Forelimb muscle (tissue), 1 donor: ENCODE measurements around the gene GNB1L. TPM values are rescaled to one million over a fixed set of nuclear protein-coding genes. Genes with fewer than 3 reads are reported as not detected.

ENCODE experiments used
- DNase-seq: peaks from one replicate; pipeline ENCODE4 v3.0.0-alpha.2; 2013; ENCODE audit warnings: low read depth
- polyA plus RNA-seq: library from polyadenylated mRNA; unstranded; fragments of 120-200 nt; gene quantifications from one replicate; pipeline ENCODE4 v1.2.1, GENCODE V29; 2013; ENCODE audit not compliant: insufficient read length

GNB1L gene
- polyA plus RNA-seq, 1 donor, result 3.9 TPM

DNA sequence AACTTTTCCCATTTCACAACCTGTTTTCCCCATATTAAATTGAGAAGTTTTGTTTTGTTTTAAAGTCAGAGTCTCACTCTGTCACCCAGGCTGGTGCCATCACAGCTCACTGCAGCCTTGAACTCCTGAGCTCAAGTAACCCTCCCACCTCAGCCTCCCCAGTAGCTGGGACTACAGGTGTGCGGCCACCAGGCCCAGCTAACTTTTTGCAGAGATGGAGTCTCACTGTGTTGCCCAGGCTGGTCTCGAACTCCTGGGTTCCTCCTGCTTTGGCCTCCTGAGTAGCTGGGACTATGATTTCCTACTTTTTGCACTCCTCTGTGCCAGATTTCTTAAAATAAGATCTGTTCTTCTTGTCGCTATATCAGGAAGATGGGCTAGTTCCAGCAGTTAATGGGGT, 44.9 kb downstream of the GNB1L start:
- no peak for DNase-seq

DNA sequence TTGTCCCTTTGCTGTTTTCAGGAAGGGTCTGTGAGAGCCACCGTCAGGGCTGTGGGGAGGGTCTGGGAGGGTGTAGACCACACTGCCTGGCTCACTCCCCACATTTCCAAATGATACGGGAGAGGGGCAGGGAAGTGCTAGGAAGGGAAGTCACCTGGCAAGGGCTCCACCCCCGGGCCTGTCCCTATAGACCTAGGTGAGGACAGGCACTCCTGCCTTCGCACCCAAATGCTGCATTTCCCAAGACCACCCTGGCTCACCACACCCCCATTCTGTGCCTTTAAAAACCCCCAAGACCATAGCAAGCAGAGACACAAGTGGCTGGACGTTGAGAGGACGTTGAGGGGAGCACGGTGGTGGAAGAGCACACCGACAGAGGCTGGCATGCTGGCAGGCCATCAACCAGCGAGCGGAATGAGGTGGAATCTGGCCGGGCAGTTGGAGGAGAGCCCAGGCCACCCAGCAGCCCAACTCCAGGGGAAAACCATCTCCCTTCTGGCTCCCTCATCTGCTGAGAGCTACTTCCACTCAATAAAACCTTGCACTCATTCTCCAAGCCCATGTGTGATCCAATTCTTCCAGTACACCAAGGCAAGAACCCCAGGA, 45.7 kb downstream of the GNB1L start:
- DNase-seq, result no peak

DNA sequence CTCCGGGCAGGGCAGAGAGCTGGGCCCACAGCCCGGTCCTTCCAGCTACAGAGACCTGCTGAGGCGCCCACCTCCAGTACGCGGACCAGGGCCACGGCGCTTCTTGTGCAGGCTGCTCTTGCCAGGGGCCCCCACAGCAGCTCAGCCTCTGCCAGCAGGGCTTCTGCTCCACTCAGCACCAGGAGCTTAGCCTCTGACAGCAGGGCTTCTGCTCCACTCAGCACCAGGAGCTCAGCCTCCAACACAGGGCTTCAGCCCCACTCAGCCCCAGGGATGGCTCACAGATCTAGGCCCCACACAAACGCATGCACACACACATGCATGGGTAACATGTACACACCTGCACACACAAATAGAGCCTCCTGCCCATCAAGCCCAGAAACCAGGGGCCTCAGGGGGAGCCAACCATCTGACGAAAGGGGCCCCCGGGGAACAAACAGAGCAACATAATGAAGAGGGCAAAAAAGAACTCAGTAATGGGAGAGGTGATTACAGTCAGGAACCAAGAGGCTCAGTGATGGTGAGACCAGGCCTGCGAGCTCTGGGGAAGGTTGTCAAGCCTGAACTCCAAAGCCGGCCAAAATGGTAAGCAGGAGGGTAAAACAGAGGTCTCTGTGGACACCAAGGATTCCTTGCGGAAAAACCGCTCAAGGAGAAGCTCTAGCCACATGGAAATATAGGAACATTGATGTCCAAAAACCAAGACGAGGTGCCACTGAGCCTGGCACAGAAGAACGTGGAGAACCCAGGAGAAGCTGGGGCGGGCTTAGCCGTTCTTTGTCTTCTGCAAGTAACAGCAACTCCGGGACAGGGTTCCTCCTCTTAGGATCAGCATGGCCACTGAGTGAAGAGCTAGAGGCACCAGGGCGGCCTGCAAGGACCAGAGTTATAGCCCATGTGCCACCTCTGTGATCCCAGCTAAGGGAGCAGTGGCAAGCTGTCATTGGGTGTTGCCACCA, 46.5 kb downstream of the GNB1L start:
- DNase-seq, result no peak

DNA sequence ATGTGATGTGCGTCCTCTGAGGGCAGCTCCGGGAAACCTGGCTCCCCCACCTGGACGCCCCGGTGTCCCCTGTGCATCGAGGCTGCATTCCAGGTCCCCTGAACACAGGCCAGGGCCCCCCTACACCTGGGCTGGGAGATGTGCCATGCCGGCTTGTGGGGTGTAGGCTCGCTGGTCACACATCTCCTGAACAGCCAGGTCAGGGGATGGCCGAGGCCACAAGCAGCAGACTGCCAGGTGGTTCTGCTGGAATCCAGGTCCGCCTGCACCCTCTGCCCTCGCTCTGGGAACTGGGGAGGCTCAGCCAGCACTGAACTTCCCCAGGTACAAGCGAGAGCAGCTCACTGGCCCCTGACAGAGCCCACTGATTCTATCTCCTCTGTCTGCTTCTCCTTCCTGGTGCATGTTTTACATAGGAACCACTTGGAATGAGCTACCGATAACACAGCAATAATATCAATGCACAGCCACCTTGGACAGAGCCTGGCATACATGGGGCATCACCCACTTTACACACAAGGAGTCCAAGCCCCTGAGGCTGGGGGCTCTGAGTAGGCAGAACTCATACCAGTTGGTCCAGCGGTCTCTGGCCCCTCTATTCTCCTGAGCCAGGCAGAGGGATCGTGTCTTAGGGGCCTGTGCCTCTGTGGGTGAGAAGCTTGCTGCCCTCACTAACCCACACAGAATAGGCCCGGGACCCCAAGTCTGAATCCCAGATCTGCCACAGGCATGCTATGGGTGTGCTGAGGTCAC, 47.3 kb downstream of the GNB1L start:
- DNase-seq, result no peak

DNA sequence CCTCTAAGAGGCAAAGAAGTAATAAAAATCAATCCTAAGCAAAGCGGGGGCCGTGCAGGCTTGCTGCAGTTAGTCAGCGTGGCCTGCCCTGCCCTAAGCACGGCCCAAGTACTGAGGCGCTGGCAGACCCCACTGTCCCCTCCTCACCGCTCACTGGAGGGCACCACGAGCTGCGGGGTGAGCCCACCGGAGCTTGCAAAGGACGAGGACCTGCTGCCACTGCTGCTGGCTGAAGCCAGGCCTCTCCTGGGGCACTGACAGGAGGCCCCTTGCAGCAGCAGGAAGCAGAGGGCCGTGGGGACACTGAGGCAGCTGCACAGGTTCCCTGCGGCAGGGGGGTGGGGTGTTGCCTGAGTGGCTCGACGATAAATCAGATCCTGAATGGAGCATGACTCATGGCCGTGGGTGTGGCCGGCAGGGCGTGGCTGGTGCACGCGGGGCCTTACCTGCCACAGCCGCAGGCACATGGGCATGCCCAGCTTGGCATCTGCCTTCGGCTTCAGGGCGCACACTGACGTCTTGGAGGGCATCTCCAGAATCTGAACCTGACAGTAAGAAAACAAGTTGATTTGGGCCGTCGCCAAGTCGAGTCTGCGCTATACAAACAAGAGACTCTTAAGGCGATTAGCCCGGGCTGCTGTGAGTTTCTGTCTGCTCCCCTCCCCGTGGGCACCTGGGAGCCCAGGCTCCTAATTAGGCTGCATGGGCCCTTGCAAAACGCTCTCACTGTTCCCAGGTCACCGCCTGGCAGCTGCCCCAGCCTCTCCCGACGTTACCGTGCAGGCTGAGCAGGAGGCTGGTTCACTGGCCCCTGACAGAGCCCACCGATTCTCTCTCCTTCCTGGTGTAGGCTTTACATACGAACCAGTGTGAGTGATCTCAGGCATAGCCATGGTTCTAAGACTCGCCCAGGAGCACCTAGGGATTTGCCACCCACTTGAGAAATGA, 48.2 kb downstream of the GNB1L start:
- DNase-seq, result no peak

DNA sequence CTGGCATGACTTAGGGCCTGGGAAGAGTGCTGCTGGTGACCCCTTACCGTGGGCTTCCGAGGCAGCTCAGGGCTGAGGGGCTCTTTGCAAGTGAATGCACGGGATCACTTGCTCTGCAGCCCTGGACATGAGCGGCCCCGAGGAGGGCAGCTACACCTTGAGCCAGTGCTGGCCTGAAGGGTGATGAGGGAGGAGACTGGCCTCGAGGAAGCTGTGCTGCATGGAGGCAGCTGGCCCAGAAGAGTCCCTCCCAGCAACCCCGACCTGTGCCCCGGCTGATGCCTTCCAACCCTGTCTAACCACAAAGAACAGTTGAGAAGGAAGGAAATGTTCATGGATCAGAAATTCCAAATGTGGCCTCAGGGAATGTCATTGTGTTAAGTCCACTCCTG, 48.9 kb downstream of the GNB1L start:
- DNase-seq, result no peak

DNA sequence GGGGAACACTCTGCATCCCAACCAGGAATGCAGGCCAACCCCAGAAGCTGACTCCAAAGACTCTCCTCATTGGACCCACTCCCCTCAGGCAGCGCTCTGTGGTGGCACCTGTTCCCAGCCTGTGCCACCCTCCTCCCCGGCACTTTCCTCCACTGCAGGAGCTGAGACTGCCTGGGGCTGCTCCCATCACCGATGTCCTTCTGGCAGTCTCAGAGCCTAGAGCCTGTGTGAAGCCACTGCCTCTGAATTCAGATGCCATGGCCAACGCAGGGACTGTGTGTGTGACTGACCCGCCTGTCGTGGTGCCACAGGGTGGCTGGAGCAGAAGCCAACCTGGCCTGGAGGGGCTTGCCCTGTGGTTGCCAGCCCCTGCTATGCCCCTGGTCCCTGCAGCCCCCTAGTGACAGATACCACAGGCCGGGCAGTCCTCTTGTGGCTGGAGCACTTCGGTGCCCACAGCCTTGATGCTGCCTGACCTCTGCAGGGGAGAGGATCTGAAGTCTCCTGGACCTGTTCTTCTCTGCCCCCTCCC, 50.9 kb downstream of the GNB1L start:
- no peak for DNase-seq

DNA sequence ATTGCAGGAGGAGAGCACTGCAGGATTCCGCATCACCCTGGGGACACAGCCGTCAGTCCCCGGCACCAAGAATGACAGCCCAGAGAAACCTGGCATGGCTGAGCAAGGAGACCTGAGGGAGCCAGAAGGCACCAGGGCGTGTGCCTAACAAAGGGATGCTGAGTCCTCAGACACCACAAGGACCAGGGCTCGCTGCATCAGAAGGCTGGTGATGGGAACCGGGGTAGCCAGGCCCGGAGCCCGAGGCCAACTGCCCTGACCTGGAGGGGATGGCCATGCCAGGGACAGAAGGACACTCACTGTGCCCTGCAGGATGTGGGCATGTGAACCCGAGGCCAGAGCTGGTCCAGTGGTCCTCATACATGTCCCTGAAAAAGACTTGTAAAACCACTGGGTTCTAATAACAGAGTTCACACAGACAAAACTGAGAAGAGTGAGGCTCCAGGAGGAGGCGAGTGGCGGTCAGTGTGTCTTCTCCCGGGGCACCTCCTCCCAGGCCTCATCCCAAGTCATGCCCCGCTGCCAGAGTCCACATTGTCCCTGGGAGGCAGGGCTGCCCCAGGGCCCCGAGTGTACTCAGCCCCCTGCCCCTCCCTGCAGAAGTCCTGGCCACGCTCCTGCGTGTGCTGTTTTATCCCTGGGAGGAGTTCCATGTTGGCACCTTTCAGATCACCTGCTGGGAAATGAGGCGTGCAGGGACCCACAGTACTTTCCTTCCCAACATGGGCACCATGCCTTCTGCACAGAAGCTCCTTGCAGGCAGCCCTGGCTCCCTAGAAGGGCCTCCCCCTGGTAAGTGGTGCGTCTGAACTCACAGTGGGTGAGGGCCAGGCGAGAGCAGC, 51.6 kb downstream of the GNB1L start:
- DNase-seq, result no peak

DNA sequence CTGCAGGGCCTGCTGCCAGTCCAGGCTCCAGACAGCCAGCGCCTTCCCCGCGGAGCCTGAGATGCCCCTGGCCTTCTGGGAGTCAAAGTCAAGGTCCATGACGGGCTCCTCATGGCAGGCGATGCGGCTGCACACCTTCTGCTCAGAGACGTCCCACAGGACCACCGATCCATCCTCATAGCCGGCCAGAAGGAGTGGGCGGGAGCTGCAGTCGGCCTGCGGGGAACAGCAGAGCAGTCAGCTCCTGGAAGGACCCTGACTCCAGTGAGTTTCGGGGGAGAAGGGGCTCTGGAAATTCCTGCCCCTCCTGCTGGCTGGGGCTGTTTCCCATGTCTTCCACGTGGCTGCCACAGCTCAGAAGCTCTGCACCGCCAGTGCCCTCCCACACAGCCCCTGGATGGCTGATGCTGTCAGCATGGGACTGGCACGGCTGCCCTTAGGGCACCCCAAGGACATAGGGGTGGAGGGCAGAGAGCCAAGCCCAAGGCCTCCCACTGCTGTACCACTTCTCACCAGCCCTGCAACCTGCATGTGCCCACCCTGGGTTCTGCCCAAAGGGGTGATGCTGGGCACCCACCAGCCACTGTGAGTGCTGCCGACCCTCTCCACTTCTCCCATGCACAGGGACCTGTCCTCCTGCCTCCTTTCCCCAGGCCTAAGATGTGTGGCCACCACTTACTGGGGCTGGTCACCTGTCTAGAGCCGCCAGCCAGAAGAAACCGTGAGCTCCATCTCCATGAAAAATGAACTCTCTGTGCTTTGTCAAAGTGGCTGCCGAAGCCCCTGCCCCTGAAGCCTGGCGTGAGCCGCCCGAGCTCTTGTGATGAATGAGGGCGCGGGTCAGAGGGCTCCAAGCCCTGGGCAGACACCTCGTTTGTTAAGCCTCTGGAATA, 52.4 kb downstream of the GNB1L start:
- DNase-seq, result no peak

DNA sequence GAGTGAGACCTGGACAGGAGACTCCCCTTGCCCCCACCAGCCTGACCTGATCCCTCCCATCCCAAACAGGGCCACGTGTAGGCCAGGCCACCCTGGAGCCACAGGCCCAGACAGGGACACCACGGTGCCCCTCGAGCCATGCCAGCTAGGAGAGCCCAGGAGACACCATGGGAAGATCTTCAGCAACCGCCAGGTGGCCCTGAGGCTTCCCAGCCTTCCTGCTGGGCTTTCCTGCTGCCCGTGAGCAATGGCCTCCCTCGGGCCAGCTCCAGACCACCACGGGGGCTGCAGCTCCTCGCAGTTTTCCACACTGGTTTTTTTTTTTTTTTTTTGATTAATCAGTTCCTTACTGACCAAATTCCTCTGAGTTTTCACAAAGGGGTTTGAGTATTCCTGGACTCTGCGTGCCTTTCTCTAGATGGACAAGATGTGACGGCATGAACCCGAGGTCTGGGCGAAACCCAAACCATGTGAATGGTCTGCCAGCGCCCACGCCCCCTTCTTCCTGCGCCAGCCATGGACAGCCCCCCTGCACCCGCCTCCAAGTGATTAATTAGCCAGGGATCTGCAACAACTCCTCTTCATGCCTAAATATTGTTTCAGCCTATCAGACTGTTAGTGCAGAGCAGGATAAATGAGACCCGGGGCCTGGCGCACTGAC, 53.2 kb downstream of the GNB1L start:
- no peak for DNase-seq

DNA sequence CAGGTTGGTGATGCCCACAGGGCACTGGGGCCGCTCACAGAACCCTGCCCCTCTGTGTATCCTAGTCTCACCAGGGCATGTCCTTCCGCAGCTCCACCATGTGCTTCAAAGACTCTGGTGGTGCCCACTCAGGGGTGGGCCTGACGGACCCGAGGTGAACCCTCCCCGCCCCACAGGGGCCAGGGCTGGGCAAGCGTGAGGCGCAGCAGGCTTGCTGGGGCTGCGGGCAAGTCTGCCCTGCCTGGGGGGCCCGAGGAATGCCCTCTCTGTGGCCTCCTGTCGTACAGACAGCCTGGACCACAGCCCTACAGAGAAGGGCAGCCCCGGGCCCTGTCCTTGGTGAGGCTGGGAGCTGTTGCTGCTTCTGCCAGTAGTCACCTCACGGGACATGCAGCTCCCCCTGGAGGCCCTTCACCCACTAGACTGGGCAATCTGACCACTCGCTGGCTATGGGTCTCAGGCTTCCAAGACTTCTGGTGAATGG, 53.9 kb downstream of the GNB1L start:
- no peak for DNase-seq

DNA sequence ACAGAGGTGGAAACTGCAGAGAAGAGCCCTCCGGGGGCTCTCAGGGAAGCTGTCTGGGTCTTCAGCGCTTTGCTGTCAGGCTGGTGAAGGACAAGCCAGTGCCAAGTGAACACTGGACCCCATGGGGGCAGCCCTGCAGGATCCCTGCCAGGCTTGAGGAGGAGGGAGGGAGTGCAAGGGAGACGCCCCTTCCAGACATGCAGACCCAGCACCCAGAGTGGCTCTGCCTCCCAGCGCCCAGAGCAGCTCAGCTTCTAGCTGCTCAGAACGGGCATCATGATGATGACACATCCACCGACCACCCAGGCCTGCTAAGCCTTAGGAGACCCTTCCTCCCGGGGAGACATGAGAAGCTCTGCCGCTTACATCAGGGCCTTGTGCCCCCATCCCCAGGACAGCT, 54.4 kb downstream of the GNB1L start:
- DNase-seq, result no peak

DNA sequence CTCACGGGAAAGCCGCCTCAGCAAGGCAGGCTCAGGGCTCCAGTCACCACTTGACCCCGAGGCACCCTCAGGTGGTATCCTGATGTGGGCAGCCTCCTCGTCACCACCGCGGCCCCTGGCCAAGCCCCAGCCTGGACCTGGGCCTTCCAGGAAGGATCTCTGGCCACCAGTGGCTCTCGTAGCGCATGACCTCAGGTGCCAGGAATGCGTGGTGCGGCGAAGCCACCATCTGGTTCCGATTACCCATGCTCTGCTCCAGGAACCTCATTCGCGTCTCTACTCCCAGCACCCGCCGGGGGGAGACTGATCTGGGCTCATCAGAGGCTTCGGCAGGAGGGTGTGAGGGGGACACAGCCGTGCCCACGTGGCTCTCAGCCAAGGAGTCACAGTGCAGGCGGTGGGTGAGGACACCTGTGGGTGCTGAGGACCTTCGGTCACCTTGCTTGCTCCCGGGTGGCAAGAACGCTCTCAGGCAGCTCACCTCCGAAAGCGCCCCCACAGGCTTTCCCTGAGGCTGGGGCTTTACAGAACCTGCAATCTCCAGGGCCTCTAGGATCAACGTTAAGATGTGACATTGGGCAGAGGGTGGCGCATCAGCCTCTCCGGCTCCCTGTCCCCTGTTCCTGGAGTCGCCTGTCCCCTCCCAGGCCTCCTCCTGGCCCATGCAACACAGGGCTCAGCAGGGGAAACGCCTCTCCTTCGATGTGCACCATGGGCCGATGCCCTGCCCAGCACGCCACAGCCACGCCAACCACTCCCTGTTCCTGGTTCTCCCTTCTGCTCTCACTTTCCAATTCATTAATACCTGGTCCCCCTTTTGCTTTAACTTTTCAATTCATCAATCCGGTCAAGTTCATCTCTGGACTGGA, 55.1 kb downstream of the GNB1L start:
- DNase-seq, result peak; percentile 80

DNA sequence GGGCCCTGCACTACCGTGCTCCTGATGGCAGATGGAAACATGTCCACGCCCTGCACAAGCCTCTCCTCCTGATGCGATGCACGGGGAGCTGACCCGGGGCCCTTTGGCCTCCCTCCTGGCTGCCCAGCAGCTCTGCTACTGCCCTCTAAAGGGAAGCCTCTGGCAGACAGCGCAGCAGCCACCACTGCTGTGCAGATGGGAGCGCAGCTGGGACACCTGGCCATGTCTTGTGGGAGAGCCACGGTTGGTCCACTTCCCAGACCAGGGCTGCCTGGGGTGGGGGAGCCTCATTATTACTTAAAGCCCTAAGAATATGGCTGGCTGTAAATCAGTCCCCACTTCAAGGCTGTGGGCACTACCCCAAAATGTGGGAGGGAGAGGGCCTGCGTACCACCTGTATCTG, 55.8 kb downstream of the GNB1L start:
- peak; percentile 17 for DNase-seq

DNA sequence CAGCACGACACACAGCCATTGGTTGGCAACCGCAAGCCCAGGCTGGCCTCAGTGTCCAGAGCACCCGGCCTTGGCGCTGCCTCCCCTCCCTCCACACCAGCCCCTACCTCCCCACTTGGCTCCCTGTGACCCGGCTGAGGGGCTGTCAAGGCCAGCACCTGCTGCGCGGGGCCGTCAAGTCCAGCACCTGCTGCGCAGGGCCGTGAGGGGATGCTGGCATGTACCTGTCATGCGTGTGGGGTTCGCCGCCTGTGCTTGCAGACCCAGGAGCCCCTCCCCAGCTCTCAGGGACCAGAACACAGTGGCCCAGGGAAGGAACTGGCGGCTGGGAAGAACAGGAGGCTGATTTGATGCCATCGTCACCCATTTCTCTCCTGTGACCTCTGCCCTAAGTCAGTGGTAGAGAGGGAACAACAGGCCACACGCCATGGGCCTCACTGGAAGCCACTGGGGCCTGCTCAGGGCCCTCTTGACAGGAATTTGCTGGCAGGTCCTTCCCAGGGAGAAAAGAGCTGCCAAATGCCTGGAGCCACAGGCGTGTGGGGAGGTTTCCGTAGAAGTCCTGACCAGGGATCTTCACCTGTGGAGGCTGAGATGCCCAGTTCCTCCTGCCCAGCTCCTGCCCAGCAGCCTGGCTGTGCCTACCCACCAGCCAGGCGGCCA, 56.5 kb downstream of the GNB1L start:
- no peak for DNase-seq

DNA sequence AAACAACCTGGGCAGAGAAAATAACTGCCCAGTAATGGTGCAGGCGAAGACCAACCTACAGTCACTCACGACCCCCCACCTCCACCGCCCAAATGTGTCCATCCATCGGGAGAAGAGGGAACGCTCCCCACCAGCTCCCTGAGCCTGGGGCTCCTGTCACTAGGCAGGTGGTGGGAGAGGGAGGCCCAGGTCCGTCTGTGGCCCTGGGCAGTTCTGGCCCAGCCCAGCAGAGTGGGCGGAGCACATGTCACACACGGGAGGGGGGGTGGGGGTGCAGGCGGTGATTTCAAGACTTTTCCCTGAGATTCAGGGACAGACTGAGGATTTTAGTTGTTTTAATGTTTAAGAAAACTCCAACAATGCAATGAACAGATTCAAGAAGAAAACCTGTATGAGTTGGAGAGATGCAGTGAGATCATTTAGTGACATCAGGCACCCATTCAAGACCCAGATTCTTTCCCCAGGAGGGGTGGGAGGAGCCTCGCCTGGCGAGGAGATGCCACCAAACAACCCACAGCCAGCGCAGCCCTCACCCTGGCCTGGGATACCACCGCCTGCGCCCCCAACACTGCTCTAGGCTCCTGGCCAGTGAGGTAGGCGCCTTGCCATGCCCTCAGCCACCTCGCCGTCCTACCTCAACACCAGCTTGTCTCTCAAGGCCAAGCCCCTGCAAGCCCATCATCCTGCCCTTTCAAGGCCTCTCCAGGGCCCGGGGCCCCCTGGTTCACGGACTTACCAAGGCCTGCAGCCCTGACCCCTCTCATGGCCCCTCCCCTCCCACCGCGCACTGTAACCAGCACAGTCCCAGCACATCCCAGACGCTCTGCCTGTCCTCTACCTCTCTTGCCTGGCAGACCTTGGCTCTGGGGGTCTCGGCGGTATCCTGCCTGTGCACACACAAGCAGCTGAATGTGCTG, 57.3 kb downstream of the GNB1L start:
- DNase-seq, result no peak
